ENCODE measurements around the gene MT1F.
A peak's percentile ranks its signal among the peaks of the same experiment; 100 is the strongest.

MT1F gene

GRCh38 chr16:56640076-56640475 lies 17.7 kb upstream of the MT1F start:
- no peak overlapping the region; the same call in 1 of the 2 replicates for H3K27ac ChIP-seq
- TF ChIP-seq, protein P1, sequence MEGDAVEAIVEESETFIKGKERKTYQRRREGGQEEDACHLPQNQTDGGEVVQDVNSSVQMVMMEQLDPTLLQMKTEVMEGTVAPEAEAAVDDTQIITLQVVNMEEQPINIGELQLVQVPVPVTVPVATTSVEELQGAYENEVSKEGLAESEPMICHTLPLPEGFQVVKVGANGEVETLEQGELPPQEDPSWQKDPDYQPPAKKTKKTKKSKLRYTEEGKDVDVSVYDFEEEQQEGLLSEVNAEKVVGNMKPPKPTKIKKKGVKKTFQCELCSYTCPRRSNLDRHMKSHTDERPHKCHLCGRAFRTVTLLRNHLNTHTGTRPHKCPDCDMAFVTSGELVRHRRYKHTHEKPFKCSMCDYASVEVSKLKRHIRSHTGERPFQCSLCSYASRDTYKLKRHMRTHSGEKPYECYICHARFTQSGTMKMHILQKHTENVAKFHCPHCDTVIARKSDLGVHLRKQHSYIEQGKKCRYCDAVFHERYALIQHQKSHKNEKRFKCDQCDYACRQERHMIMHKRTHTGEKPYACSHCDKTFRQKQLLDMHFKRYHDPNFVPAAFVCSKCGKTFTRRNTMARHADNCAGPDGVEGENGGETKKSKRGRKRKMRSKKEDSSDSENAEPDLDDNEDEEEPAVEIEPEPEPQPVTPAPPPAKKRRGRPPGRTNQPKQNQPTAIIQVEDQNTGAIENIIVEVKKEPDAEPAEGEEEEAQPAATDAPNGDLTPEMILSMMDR (conservative IDR thresholded peaks at IDR 0.05): no peak

- no peak overlapping the region for H3K27ac ChIP-seq
- TF ChIP-seq, protein P1 (conservative IDR thresholded peaks at IDR 0.05): no peak
These were observed 16.6 kb upstream of the MT1F start for GRCh38 chr16:56641166-56641565.

- TF ChIP-seq, protein P1 (conservative IDR thresholded peaks at IDR 0.05): peak; percentile 54
These were observed 14.5 kb upstream of the MT1F start for GRCh38 chr16:56643080-56643778.

DNA sequence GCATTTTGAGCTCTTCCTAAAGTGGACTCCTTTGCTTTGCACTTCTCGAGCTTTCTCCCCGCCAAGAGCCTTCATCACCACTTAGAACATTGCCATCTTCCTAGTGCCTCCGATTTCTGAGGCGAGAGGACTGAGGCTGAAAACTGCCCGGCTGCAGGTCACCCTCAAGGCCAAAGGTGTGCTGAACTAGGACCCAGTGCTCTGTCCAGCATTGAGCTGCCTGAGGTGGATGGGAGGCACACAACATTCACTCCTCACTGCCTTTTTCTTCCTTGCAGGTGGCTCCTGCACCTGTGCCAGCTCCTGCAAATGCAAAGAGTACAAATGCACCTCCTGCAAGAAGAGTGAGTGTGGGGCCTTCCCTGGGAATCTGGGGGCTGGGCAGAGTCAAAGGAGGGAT lies 13.9 kb upstream of the MT1F start:
- TF ChIP-seq, protein P1 (conservative IDR thresholded peaks at IDR 0.05): no peak
- peak overlapping the region; percentile 5; the same call in 1 of the 2 replicates for H3K27ac ChIP-seq

More at GRCh38 chr16:56643080-56643778, 14.5 kb upstream of the MT1F start:
- H3K27ac ChIP-seq: peak overlapping the region; percentile 5; the same call in 1 of the 2 replicates

- no peak overlapping the region for H3K27ac ChIP-seq
- TF ChIP-seq, protein P1 (conservative IDR thresholded peaks at IDR 0.05): no peak
These were observed 12.4 kb upstream of the MT1F start for GRCh38 chr16:56645311-56645710.

DNA sequence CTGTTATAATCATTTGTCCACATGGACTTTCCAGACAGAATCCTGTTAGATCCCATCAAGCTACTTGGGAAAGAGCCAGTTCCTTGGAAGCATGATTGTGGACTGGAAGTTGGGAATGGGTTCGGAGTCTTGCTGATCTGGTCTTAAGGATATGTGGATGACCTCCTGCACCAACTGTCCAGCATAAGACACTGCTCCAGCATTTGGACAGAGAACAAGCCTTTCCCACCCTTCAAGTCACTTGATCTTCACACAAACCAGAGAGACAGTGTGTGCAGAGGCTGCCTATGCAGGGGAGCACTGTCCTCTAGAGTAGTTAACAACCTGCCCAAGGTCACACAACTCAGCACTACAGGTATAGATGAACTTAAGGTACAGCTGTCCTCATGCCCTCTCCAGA lies 11.9 kb upstream of the MT1F start:
- TF ChIP-seq, protein P1 (conservative IDR thresholded peaks at IDR 0.05): no peak
- no peak overlapping the region for H3K27ac ChIP-seq

DNA sequence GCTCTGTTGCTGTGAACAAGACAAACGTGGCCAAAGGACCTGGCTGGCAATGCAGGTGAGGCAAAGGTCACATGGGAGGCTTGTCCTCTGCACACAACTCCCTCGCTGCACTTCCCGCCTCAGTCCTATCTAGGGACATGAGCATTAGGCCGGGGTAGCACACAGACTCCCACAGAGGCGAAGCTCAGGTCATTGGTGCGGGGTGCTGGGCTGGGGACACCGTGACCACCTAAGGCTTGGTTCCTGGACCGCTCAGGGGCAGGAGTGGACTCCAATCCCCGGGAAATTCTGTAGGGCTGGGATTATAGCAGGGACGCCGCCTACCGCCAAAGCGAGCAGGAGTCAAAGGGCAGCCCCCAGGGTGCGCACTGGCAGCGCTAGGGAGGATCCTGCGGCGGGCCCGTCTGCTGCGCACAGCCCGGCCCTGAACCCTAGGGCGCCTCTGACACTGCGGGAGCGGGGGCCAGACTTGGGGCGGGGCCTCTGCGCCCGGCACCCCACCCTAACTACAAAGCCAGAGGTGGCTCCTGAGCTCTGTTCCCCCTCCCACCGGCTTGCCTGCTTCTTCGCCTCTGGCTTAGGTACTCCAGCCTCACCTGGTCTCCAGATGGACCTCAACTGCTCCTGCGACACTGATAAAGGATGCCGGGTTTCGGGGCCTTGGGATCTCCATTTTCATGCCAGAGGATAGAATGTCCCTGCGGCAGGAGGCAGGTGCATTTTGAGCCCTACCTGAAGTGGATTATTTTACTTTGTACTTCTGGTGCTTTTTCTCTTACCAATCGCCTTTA lies 9.9 kb upstream of the MT1F start:
- TF ChIP-seq, protein P1 (conservative IDR thresholded peaks at IDR 0.05): no peak

More for the DNA sequence above, 9.9 kb upstream of the MT1F start:
- no peak overlapping the region for H3K27ac ChIP-seq
